GM12878 (cell line): ENCODE results near the gene GPR39. TPM values are rescaled to one million over a fixed set of nuclear protein-coding genes. Genes with fewer than 3 reads are reported as not detected.

Source experiments
- ATAC-seq: fragments of 200-7000 bp; cut with Tn5 transposase; 3 replicates; pipeline ENCODE4 v1.9.1; 2020; ENCODE audit warnings: mild to moderate bottlenecking, moderate library complexity
- BruUV-seq: library from RNA; stranded (reverse); fragments of 400-500 nt; replicated peaks from 2 replicates; lab custom pipeline; 2021; lab: Mats Ljungman, UMichigan
- CTCF ChIA-PET: fragments of 300-600 bp; sonication (Branson Sonifier 250); formaldehyde crosslinking; extraction: SDS; loops from one replicate; lab custom pipeline; 2021; ENCODE audit warnings: inconsistent platforms; lab: Yijun Ruan, JAX
- POLR2A ChIA-PET: fragments of 350-600 bp; formaldehyde crosslinking; extraction: SDS; loops from one replicate; lab custom pipeline; 2021; ENCODE audit warnings: inconsistent platforms; lab: Charles Lee
- RAD21 ChIA-PET: fragments of 300-600 bp; sonication (Branson Sonifier 250); formaldehyde crosslinking; loops from one replicate; lab custom pipeline; 2023; ENCODE audit warnings: antibody characterized with exemption; ENCODE audit not compliant: unreplicated experiment; lab: Charles Lee
- SMC1A ChIA-PET: fragments of 300-600 bp; sonication (Branson Sonifier 250); formaldehyde crosslinking; loops from one replicate; lab custom pipeline; 2023; ENCODE audit not compliant: unreplicated experiment, uncharacterized antibody; lab: Charles Lee
- DNase-seq: peaks from one replicate; pipeline ENCODE4 v3.0.0-alpha.2; 2011; ENCODE audit warnings: low read depth, low spot score
- FAIRE-seq: peaks from 3 replicates; lab custom pipeline; 2011; peaks lifted over from hg19 to GRCh38; lab: Jason Lieb, UNC
- H2AFZ ChIP-seq: 2 replicates; pipeline ENCODE4 v1.6.0; 2011; ENCODE audit warnings: low read depth, low read length, control low read depth; ENCODE audit not compliant: control insufficient read depth
- H3K27ac ChIP-seq: 2 replicates; pipeline ENCODE4 v1.5.1; 2011; ENCODE audit warnings: control low read depth; ENCODE audit not compliant: control insufficient read depth, insufficient read depth
- H3K27me3 ChIP-seq, 2 experiments: replicated peaks in 1 of 2; 2 replicates each; pipeline versions ENCODE4 v1.6.0 to v1.6.1; 2011; ENCODE audit warnings: low read length in 1 of 2; ENCODE audit not compliant: control insufficient read depth in 2 of 2, insufficient read depth in 2 of 2
- H3K36me3 ChIP-seq, 2 experiments: 2 replicates each; pipeline ENCODE4 v1.5.1; 2011; ENCODE audit warnings: low read length in 1 of 2; ENCODE audit not compliant: control insufficient read depth in 2 of 2, insufficient read depth in 2 of 2
- H3K4me1 ChIP-seq: 2 replicates; pipeline ENCODE4 v1.6.1; 2011; ENCODE audit warnings: mild to moderate bottlenecking, low read length, moderate library complexity, mixed read lengths; ENCODE audit not compliant: control insufficient read depth, insufficient read depth
- H3K4me2 ChIP-seq: 2 replicates; pipeline ENCODE4 v1.6.0; 2011; ENCODE audit warnings: control low read depth; ENCODE audit not compliant: control insufficient read depth, insufficient read depth
- H3K4me3 ChIP-seq: fragments of 200-600 bp; sonication (generic); 2 replicates; pipeline ENCODE4 v1.5.1; 2016
- H3K79me2 ChIP-seq: 2 replicates; pipeline ENCODE4 v1.6.0; 2011; ENCODE audit warnings: low read length; ENCODE audit not compliant: control insufficient read depth, insufficient read depth
- H3K9ac ChIP-seq: 2 replicates; pipeline ENCODE4 v1.8.0; 2011; ENCODE audit warnings: low read length, control low read depth, mixed read lengths; ENCODE audit not compliant: control insufficient read depth, insufficient read depth
- H3K9me3 ChIP-seq: replicated peaks from 3 replicates; pipeline ENCODE4 v1.5.1; 2011; ENCODE audit warnings: mild to moderate bottlenecking, low read length; ENCODE audit not compliant: control insufficient read depth, insufficient read depth
- H4K20me1 ChIP-seq: 2 replicates; pipeline ENCODE4 v1.6.0; 2011; ENCODE audit not compliant: control insufficient read depth, insufficient read depth
- EED ChIP-seq: sonication (generic); IDR thresholded peaks from 2 replicates; pipeline ENCODE4 v1.6.1; 2016; ENCODE audit warnings: antibody characterized with exemption, low read depth
- FOXK2 ChIP-seq: fragments of 450-650 bp; IDR thresholded peaks from 2 replicates; pipeline ENCODE4 v1.6.1; 2017; ENCODE audit warnings: mild to moderate bottlenecking, moderate library complexity
- LARP7 ChIP-seq: fragments of 450-650 bp; IDR thresholded peaks from 2 replicates; pipeline ENCODE4 v1.6.1; 2017; ENCODE audit warnings: mild to moderate bottlenecking
- MYB ChIP-seq: fragments of 150-350 bp; IDR thresholded peaks from 2 replicates; pipeline ENCODE4 v1.6.1; 2014; ENCODE audit warnings: mild to moderate bottlenecking, low read depth, low read length, borderline replicate concordance
- RELB ChIP-seq: fragments of 450-650 bp; IDR thresholded peaks from 2 replicates; pipeline ENCODE4 v1.6.1; 2017; ENCODE audit warnings: low read depth, mild to moderate bottlenecking, moderate library complexity
- RFX5 ChIP-seq: IDR thresholded peaks from 2 replicates; pipeline ENCODE4 v1.6.1; 2011; ENCODE audit warnings: low read depth, low read length, improper control_type of control experiment
- SIN3A ChIP-seq: IDR thresholded peaks from 2 replicates; pipeline ENCODE4 v1.6.1; 2012; ENCODE audit warnings: low read depth, low read length, improper control_type of control experiment
- SMC3 ChIP-seq: IDR thresholded peaks from 2 replicates; pipeline ENCODE4 v1.6.1; 2011; ENCODE audit warnings: low read length, improper control_type of control experiment, borderline replicate concordance
- STAT1 ChIP-seq: fragments of 450-650 bp; conservative IDR thresholded peaks from 2 replicates; pipeline ENCODE4 v1.6.1; 2014; ENCODE audit warnings: antibody characterized with exemption, mild to moderate bottlenecking
- STAT3 ChIP-seq: IDR thresholded peaks from 2 replicates; pipeline ENCODE4 v1.6.1; 2011; ENCODE audit warnings: low read depth, low read length, improper control_type of control experiment
- TAF1 ChIP-seq: IDR thresholded peaks from 2 replicates; pipeline ENCODE4 v1.6.1; 2011; ENCODE audit warnings: mild to moderate bottlenecking, low read depth, low read length, borderline replicate concordance
- ZNF24 ChIP-seq: fragments of 450-650 bp; IDR thresholded peaks from 2 replicates; pipeline ENCODE4 v1.6.1; 2017; ENCODE audit warnings: antibody characterized with exemption, mild to moderate bottlenecking
- WGBS: methylation state at CpG from one replicate; pipeline ENCODE4 v1.1.6; 2016; ENCODE audit warnings: low lambda C conversion rate; ENCODE audit not compliant: insufficient replicate concordance, insufficient coverage; ENCODE audit errors: missing lambda C conversion rate; 5-methylcytosine and 5-hydroxymethylcytosine counted together
- in situ Hi-C: fragments of 300-500 bp; cut with MboI; formaldehyde crosslinking; loops from 9 replicates; pipeline ENCODE4 v1.14.3; 2018; ENCODE audit warnings: mixed read lengths
- intact Hi-C: fragments of 100-400 bp; cut with micrococcal nuclease; formaldehyde crosslinking; loops from one replicate; pipeline ENCODE4 v1.14.2; 2022; ENCODE audit not compliant: unreplicated experiment
- polyA plus RNA-seq, 11 experiments: library from polyadenylated mRNA; depleted of rRNA in 4 of 11; unstranded in 6 of 11; stranded (reverse) in 5 of 11; fragments of >200 nt; fragmentation: Nextera tagmentation in 4 of 11; fragmentation: Illumina TruSeq in 1 of 11; extraction: Ambion mirVana in 4 of 11; extraction: Trizol in 1 of 11; gene quantifications; 1 replicate in 1 of 11; 2 replicates in 10 of 11; pipeline versions ENCODE4 v1.2.1 to v1.2.3, GENCODE V29; 2011 to 2016; ENCODE audit warnings: inconsistent platforms in 2 of 11, missing spikeins in 2 of 11, low read depth in 1 of 11
- total RNA-seq, 4 experiments: library from RNA; depleted of rRNA in 3 of 4; stranded (reverse); fragments of >200 nt in 3 of 4; fragmentation: Illumina TruSeq in 1 of 4; extraction: Trizol in 1 of 4; gene quantifications; 2 replicates each; pipeline versions ENCODE4 v1.2.1 to v1.2.3, GENCODE V29; 2013 to 2021
- TF ChIP-seq, protein P1 (sequence below): fragments of 450-650 bp; IDR thresholded peaks from 2 replicates; pipeline ENCODE4 v1.6.1; 2017; ENCODE audit warnings: mild to moderate bottlenecking, low read depth, inconsistent platforms; ENCODE audit not compliant: poor library complexity, severe bottlenecking
- TF ChIP-seq, protein P2 (sequence below): IDR thresholded peaks from 2 replicates; pipeline ENCODE4 v1.6.1; 2012; ENCODE audit warnings: improper control_type of control experiment, low read depth, low read length; ENCODE audit not compliant: insufficient replicate concordance

Gene GPR39
- total and polyA plus RNA-seq, 10 of the 15 experiments (the other 5 are each of a cell fraction or from before 2014, with no cell fraction given), result 0.05 to 0.23 TPM; not detected in 8

- no peak for FAIRE-seq
- 18% methylated on average over 2 of the region's 2 CpGs for WGBS
Observed at GRCh38 chr2:132495881-132496280, 79.3 kb downstream of the GPR39 start.

More at GRCh38 chr2:132495881-132496280, 79.3 kb downstream of the GPR39 start:
- Histone ChIP-seq H3K79me2 (no peaks in the 10 kb centered on the region), H3K4me1 (no peaks in the 10 kb centered on the region), H3K27me3 (no peaks in the 10 kb centered on the region), H4K20me1 (no peaks in the 10 kb centered on the region), H3K9ac (no peak overlapping the region), H2AFZ (no peak overlapping the region), H3K4me2 (no peak overlapping the region), H3K36me3 (no peaks in the 10 kb centered on the region), H3K4me3 (no peak overlapping the region), H3K27ac (no peak overlapping the region), H3K9me3 (no peaks in the 10 kb centered on the region)
- ATAC-seq (no peak), DNase-seq (no peak)
- no peak for TF ChIP-seq MYB
- TF ChIP-seq LARP7, result no peak
- TF ChIP-seq, protein P1, sequence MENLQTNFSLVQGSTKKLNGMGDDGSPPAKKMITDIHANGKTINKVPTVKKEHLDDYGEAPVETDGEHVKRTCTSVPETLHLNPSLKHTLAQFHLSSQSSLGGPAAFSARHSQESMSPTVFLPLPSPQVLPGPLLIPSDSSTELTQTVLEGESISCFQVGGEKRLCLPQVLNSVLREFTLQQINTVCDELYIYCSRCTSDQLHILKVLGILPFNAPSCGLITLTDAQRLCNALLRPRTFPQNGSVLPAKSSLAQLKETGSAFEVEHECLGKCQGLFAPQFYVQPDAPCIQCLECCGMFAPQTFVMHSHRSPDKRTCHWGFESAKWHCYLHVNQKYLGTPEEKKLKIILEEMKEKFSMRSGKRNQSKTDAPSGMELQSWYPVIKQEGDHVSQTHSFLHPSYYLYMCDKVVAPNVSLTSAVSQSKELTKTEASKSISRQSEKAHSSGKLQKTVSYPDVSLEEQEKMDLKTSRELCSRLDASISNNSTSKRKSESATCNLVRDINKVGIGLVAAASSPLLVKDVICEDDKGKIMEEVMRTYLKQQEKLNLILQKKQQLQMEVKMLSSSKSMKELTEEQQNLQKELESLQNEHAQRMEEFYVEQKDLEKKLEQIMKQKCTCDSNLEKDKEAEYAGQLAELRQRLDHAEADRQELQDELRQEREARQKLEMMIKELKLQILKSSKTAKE, result no peak
- TF ChIP-seq TAF1, result no peak
- TF ChIP-seq ZNF24, result no peak
- no peak for TF ChIP-seq RFX5
- TF ChIP-seq, protein P2, sequence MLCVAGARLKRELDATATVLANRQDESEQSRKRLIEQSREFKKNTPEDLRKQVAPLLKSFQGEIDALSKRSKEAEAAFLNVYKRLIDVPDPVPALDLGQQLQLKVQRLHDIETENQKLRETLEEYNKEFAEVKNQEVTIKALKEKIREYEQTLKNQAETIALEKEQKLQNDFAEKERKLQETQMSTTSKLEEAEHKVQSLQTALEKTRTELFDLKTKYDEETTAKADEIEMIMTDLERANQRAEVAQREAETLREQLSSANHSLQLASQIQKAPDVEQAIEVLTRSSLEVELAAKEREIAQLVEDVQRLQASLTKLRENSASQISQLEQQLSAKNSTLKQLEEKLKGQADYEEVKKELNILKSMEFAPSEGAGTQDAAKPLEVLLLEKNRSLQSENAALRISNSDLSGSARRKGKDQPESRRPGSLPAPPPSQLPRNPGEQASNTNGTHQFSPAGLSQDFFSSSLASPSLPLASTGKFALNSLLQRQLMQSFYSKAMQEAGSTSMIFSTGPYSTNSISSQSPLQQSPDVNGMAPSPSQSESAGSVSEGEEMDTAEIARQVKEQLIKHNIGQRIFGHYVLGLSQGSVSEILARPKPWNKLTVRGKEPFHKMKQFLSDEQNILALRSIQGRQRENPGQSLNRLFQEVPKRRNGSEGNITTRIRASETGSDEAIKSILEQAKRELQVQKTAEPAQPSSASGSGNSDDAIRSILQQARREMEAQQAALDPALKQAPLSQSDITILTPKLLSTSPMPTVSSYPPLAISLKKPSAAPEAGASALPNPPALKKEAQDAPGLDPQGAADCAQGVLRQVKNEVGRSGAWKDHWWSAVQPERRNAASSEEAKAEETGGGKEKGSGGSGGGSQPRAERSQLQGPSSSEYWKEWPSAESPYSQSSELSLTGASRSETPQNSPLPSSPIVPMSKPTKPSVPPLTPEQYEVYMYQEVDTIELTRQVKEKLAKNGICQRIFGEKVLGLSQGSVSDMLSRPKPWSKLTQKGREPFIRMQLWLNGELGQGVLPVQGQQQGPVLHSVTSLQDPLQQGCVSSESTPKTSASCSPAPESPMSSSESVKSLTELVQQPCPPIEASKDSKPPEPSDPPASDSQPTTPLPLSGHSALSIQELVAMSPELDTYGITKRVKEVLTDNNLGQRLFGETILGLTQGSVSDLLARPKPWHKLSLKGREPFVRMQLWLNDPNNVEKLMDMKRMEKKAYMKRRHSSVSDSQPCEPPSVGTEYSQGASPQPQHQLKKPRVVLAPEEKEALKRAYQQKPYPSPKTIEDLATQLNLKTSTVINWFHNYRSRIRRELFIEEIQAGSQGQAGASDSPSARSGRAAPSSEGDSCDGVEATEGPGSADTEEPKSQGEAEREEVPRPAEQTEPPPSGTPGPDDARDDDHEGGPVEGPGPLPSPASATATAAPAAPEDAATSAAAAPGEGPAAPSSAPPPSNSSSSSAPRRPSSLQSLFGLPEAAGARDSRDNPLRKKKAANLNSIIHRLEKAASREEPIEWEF, result no peak
- no peak for TF ChIP-seq STAT3
- no peak for TF ChIP-seq SIN3A
- TF ChIP-seq SMC3, result no peak
- no peak for TF ChIP-seq RELB
- TF ChIP-seq FOXK2, result no peak
- no peak for TF ChIP-seq EED
- TF ChIP-seq STAT1, result no peak
- intact Hi-C loops, result no loop called here
- CTCF ChIA-PET, result no interaction called here
- RAD21 ChIA-PET, result no interaction called here
- SMC1A ChIA-PET, result no interaction called here
- in situ Hi-C loops, result no loop called here
- no TSS peak for BruUV-seq
- POLR2A ChIA-PET, result no interaction called here
